KOPT-K1 (cell line): ENCODE results near the gene RNF157.
A peak's percentile ranks its signal among the peaks of the same experiment; 100 is the strongest.
"Not testable (repeated sequence)": the region's sequence is repeated elsewhere in the genome, so short reads cannot be mapped to it uniquely, and the experiment has no call there.

Source experiments
- H3K27ac ChIP-seq: fragments of 200-600 bp; sonication (generic); 2 replicates; pipeline ENCODE4 v1.5.1; 2016; ENCODE audit warnings: antibody characterized with exemption, mild to moderate bottlenecking, low read depth, low read length; ENCODE audit not compliant: poor library complexity, severe bottlenecking
- H3K36me3 ChIP-seq: fragments of 200-600 bp; sonication (generic); 2 replicates; pipeline ENCODE4 v1.5.1; 2017; ENCODE audit warnings: antibody characterized with exemption, mild to moderate bottlenecking, low read length, moderate library complexity; ENCODE audit not compliant: insufficient read depth
- H3K9me3 ChIP-seq: fragments of 200-600 bp; sonication (generic); 2 replicates; pipeline ENCODE4 v1.5.1; 2017; ENCODE audit warnings: antibody characterized with exemption, low read length, mild to moderate bottlenecking; ENCODE audit not compliant: insufficient read depth, poor library complexity, severe bottlenecking

RNF157 gene

GRCh38 chr17:76264755-76265623 lies 24.7 kb upstream of the RNF157 start, which contains the start of gene UBALD2:
Gene UBALD2 (plus strand): TSS chr17:76265348. CDS start chr17:76265506, 158 bp downstream.
- Histone ChIP-seq H3K9me3 (no peaks in the 10 kb centered on the region), H3K27ac (peak within 1 kb of the TSS; percentile 84)

GRCh38 chr17:76264425-76264754 lies 24.1 kb upstream of the RNF157 start:
- H3K9me3 ChIP-seq, result no peaks in the 10 kb centered on the region
- peaks cover 32% of the 10 kb centered on the region for H3K36me3 ChIP-seq
- H3K27ac ChIP-seq, result peak overlapping the region; percentile 68

More at GRCh38 chr17:76264755-76265623, 24.7 kb upstream of the RNF157 start, which contains the start of gene UBALD2:
- H3K36me3 ChIP-seq, result peaks cover 38% of the 10 kb centered on the region

DNA sequence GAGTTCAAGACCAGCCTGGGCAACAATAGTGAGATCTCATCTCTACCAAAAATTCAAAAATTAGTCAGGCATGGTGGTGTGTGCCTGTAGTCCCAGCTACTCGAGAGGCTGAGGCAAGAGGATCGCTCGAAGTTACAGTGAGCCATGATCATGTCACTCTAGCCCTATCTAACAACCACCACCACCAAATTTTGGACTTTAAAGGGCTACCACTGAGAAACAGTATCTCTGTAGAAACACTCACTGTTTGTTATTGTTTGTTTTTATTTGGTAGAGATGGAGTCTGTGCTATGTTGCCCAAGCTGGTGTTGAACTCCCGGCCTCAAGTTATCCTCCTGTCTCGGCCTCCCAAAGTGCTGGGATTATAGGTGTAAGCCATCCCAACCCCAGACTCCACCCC lies 23.6 kb upstream of the RNF157 start:
- H3K36me3 ChIP-seq, result peaks cover 27% of the 10 kb centered on the region
- peak overlapping the region; percentile 68 for H3K27ac ChIP-seq
- no peaks in the 10 kb centered on the region for H3K9me3 ChIP-seq

DNA sequence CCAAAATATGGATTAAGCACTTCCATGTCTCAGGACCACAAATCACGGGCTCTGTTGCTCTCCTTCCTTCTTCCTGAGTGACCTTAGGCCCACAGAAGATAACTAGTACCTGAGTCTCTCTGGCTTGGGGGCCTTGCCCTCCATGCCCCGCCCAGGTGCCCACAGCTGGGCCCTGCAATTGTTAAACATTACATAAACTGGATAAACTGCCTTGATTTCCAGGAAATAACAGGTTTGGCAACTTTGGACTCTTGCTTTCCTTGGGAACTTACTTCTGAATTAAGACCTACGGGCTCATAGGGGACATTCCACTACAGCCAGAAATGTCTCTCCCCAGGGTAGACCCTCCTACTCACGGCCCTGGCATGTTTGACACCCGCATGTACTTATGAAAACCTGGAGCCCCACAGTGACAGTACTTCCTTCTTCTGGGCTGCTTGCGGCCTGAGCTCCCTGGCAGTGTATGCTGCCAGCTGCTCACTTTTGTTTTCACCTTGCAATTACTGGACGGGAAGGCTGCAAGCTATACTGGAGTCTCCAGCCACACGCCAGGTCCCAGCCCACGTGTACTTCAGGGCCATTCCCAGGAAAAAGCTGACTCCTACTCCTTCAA lies 22.5 kb upstream of the RNF157 start:
- Histone ChIP-seq H3K9me3 (no peaks in the 10 kb centered on the region), H3K27ac (peak overlapping the region; percentile 68), H3K36me3 (peaks cover 17% of the 10 kb centered on the region)

DNA sequence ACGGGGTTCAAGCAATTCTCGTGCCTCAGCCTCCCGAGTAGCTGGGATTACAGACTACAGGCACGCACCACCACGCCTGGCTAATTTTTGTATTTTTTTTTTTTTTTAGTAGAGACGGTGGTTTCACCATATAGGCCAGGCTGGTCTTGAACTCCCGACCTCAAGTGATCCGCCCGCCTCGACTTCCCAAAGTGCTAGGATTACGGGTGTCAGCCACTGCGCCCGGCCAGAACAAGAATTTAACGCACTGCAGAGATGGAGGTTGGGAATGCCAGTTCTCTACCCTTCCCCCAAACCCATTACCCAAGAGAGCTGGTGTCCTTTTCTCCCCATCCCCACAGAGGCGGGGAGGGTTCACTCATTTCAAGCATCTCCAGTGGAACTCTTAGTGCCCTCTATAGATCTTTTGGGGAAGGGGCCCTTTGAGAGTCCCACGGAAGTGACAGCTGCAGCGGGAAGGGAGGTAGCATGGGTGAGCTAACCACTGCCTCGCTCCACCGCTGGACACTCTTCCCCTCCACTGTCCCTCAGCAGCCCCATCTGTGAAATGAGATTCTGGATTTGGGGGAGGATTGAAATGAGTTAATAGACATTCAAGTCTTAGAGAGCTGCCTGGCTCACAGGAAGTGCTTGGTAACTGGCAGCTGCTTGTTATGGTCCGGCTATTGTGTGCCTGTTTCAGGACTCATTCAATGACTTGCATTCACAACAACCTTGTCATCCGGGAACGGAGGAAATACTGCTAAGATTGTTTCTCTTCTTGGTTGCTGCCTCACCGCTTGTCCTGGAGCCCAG lies 21.3 kb upstream of the RNF157 start:
- Histone ChIP-seq H3K27ac (peak overlapping the region; percentile 68), H3K36me3 (peaks cover 5% of the 10 kb centered on the region; the same call in 1 of the 2 replicates), H3K9me3 (no peaks in the 10 kb centered on the region)

- Histone ChIP-seq H3K36me3 (no peaks in the 10 kb centered on the region), H3K27ac (no peak overlapping the region), H3K9me3 (no peaks in the 10 kb centered on the region)
These were observed 20.4 kb upstream of the RNF157 start for GRCh38 chr17:76260669-76261068.

- H3K27ac ChIP-seq, result no peak overlapping the region
- H3K36me3 ChIP-seq, result no peaks in the 10 kb centered on the region
- no peaks in the 10 kb centered on the region for H3K9me3 ChIP-seq
These were observed 19.9 kb upstream of the RNF157 start for GRCh38 chr17:76260220-76260619.

GRCh38 chr17:76256430-76257050 lies 16.2 kb upstream of the RNF157 start:
- H3K27ac ChIP-seq, result peak overlapping the region; percentile 49
- H3K36me3 ChIP-seq, H3K9me3 ChIP-seq: not testable (repeated sequence)

GRCh38 chr17:76255801-76256429 lies 15.6 kb upstream of the RNF157 start:
- peak overlapping the region; percentile 49 for H3K27ac ChIP-seq
- no peaks in the 10 kb centered on the region for H3K36me3 ChIP-seq
- no peaks in the 10 kb centered on the region for H3K9me3 ChIP-seq

GRCh38 chr17:76254275-76254674 lies 14.0 kb upstream of the RNF157 start:
- Histone ChIP-seq H3K9me3 (no peaks in the 10 kb centered on the region), H3K36me3 (no peaks in the 10 kb centered on the region), H3K27ac (no peak overlapping the region)

GRCh38 chr17:76253841-76254240 lies 13.5 kb upstream of the RNF157 start:
- no peak overlapping the region for H3K27ac ChIP-seq
- no peaks in the 10 kb centered on the region for H3K36me3 ChIP-seq
- H3K9me3 ChIP-seq, result no peaks in the 10 kb centered on the region

DNA sequence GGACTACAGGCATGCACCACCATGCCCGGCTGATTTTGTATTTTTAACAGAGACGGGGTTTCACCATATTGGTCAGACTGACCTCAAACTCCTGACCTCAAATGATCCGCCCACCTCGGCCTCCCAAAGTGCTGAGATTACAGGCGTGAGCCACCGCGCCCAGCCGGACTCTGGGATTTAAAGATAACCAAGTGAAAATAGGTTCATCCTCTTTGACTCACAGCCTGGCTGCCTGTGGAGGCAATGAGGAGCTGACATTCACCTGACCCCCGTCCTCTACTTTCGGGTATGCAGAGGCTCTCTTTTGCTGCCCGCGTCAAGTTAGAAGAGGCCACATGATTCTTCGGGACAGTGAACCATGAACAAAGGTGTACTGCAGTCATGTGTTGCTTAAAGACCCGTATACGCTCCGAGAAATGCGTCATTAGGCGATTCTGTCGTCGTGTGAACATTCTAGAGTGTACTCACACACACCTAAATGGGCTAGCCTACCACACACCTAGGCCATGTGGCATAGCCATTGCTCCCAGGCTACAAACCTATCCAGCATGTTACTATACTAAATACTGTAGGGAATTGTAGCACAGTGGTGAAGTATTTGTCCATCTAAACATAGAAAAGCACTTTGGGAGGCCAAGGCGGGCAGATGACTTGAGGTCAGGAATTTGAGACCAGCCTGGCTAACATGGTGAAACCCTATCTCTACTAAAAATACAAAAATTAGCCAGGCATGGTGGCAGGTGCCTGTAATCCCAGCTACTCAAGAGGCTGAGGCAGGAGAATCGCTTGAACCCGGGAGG lies 12.9 kb upstream of the RNF157 start:
- not testable (repeated sequence) for H3K9me3 ChIP-seq, H3K36me3 ChIP-seq
- peak overlapping the region; percentile 46 for H3K27ac ChIP-seq

- Histone ChIP-seq H3K9me3 (no peaks in the 10 kb centered on the region), H3K27ac (peak overlapping the region; percentile 46), H3K36me3 (no peaks in the 10 kb centered on the region)
These were observed 12.0 kb upstream of the RNF157 start for GRCh38 chr17:76252040-76252954.
